HL-60/S4 (cell line): ENCODE results near the gene PRDM7.
"Not testable (repeated sequence)": the region's sequence is repeated elsewhere in the genome, so short reads cannot be mapped to it uniquely, and the experiment has no call there.

Experiments used
- in situ Hi-C: fragments of 300-500 bp; cut with MboI; formaldehyde crosslinking; loops from 2 replicates; pipeline ENCODE4 v1.14.3; 2022; ENCODE audit warnings: low sequenced_read_pairs

PRDM7 gene

DNA sequence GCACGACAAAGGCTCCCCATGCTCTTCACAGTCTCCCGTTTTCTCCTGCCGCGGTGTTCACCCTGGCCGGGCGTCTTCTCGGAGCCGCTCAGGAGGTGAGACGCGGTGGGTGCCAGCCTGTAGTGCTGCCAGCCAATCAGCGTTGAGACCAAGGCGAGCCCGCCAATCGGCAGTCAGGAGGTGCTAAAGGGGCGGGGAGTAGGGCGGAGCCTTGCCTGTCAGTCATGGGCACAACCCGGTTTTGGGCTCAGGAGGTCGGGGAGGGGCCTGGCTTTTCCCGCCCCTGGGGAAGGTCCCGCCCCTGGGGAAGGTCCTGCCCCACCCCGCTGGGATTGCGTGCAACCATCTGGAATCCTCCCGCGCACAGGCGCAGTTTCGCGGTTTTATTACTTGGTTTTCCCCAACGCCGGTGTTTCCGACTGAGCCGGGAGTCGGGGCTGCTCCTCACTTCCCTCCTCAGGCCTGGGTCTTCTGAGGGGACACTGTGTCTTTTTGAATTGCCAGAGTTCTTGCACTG lies at the start of gene PRDM7:
Gene PRDM7, minus strand, starts transcription at position 92 of the 517 bp plus-strand sequence. CDS start 1,421 bp downstream, outside the sequence.
- in situ Hi-C loops = no loop called here

DNA sequence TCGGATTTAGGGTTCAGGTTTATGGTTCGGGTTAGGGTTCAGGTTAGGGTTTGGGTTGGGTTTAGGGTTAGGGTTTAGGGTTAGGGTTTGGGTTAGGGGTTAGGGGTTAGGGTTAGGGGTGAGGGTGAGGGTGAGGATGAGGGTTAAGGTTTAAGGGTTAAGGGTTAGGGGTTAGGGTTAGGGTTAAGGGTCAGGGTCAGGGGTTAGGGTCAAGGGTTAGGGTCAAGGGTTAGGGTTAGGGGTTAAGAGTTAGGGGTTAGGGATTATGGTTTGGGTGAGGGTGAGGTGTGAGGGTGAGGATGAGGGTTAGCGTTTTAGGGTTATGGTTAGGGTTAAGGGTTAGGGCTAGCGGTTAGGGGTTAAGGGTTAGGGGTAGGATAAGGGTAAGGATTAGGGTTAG lies 44.7 kb upstream of the PRDM7 start:
- in situ Hi-C loops = not testable (repeated sequence)

DNA sequence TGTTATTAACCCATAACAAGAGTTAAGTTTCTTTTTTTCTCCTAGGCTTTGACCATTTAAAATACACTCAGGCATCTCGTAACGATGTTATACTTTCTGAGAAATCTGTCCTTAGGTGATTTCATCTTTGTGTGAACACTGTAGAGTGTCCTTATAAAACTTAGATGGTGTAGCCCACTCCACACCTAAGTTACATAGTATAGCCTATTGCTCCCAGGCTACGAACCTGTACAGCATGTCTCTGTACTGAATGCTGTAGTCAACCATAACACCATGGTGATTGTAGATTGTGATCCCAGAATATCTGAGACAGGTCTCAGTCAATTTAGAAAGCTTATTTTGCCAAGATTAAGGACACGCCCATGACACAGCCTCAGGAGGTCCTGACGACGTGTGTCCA lies 30.5 kb upstream of the PRDM7 start:
- in situ Hi-C loops = not testable (repeated sequence)

DNA sequence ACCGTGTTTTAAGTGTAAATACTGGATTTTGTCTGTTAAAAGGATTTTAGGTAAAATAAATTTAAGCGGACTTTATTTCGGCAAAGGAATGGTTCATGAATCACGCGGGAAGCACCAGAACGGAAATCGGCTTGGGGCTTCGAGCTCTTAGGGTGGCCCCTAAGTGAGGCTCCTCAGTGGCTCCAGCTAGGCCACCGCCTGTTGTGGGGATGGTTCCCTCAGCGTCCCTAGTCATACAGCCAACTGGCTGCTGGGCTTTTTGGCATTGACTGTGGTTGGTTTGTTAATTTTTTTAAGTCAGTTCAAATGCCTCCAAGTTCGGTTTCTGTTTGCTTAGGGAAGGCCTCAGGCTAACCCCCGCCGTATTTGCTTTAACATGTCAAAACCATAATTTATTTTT lies 29.9 kb upstream of the PRDM7 start:
- in situ Hi-C loops = not testable (repeated sequence)

DNA sequence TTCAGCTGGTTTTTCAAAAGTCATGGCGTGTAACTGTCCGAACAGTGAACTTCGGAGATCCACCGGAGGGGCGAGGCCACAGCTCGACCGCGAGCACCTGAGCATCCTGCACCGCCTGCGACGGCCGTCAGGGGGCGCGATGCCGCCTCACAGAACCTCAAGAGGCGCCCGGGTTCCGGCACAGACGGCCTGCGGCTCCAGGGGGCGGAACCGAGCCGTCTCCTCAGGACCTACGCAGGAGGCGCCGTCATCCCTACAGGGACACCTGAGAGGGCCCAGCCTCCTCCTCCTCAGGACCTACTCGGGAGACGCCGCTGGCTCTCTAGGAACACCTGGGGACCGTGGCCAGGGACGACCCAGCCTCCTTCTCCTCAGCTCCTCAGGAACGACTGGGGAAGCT lies 29.1 kb upstream of the PRDM7 start:
- in situ Hi-C loops = not testable (repeated sequence)

DNA sequence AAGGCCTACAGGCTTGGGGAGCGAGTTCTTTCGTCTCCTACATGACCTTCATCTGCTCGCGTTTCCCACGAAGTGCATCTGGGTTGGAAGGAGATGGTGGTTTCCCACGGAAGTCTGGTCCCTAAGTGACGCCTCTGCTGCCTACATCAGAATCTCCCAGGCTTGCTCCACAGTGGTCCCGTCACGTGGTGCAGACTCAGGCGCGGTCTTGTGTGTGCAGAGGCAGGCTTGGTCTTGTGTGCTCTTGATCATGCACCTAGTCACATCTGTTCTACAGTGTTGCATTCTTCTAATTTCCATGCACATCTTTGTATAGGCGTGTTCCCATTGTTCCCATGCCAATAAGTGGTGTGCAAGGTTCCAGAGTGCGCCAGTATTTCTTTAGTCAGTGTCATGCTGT lies 27.6 kb upstream of the PRDM7 start:
- in situ Hi-C loops = not testable (repeated sequence)

DNA sequence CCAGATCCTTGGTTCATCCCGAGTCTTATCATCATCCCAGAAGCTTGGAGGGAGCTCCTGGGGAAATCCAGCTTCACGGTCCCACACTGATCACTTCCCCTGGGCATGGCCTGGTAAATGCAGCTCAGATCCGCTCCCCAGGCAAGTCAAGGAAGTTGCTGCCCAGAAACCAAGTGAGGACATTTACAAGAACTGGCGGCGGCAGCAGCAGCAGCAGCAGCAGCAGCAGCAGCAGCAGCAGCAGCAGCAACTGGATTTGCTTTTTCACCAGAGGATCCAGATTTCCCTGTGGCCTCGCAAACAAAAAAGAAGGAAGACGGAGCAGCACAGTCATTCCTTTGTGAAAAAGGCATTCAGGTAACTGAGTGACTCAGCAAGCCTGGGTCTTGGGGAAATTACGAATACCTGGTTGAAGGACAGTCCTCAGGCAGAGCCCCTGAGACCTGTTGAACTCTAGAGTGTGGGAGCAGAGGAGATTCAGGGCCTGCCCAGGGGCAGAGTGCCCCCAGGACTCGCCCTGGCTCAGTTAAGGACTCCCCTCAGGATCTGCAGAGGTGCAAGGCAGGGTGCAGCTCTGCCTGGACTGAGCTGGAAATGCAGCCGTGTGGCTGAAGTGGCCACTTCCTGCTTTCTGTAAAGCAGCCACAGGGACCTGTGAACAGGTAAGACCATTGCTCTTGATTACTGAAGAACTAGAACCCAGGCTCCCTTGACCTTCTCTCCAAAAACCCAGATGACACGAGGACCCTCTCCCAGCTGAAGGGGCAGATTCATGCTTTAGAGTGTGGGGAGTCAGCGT lies 25.2 kb upstream of the PRDM7 start:
- in situ Hi-C loops = not testable (repeated sequence)

DNA sequence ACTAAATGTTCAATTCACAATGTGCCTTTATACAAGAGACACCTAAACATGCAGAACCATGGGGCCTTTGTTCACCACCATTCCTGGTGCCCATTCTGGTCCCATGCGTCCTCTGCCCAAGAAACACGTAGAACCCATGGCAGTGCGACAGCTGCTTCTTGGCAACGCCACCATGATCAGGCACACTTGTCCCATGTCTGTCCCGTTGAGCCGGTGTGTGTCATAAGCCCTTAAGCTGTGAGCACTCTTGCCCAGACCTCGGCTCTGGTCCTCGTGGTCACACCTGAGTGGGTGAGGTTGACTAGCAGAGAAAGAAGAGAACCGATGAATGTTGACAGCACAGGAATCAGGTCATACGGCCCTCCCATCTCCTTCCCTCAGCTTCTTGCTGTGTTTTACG lies 24.2 kb upstream of the PRDM7 start:
- in situ Hi-C loops = not testable (repeated sequence)

DNA sequence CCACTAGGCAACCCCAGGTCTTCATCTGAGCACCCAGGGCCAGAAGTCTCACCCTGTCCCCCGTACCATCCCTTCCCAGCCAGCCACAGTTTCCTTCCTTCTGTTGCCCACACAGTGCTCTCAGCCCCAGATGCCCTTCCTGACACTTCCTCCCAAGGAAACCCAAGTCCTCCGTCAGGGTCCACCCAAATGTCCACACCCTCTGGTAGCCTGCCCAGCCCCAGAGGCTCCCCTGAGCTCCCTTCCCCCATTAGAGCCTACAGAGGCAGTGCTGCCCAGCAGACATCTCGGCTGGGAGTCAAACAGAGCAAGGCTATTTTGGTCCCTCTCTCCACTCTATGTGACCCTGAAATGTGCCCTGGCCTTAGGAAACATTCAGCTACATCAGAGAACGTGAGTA lies 23.7 kb upstream of the PRDM7 start:
- in situ Hi-C loops = not testable (repeated sequence)

DNA sequence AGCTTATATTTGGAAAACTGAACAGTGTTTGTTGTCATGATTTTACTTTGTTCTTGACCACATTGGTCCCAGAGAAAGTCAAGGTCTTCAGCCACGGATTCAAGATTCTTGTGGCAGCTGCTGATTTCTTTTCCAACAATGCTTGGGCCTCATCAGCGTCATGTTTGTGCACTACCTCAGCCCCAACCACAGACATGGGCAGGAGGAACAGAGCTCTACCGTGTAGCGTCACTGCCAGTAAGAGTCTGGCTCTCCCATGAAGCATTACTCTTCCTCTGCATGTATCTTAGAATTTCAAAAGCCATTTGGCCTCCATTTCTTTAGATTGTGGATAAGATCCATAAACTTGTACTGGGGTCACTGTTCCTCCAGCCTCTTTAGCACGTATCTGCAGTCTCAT lies 23.1 kb upstream of the PRDM7 start:
- in situ Hi-C loops = not testable (repeated sequence)

DNA sequence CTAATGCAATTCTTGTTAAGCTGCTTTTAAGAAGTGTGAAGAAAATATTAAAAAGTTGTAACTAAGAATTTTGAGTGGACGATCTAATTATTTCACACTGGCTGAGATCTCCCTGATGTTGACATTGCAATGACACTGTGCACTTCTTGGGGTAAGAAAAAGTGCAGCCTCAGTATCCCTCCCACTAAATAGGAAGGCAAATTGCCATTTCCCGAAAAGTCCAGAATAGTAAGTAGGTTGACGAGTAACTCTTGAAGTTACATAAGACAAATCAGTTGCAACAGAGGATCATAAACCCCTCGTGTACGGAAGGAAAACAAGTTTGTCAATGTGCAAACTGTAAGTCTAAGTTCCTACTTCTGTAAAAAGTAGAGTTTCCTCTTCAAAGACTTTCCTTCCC lies 21.8 kb upstream of the PRDM7 start:
- in situ Hi-C loops = not testable (repeated sequence)

DNA sequence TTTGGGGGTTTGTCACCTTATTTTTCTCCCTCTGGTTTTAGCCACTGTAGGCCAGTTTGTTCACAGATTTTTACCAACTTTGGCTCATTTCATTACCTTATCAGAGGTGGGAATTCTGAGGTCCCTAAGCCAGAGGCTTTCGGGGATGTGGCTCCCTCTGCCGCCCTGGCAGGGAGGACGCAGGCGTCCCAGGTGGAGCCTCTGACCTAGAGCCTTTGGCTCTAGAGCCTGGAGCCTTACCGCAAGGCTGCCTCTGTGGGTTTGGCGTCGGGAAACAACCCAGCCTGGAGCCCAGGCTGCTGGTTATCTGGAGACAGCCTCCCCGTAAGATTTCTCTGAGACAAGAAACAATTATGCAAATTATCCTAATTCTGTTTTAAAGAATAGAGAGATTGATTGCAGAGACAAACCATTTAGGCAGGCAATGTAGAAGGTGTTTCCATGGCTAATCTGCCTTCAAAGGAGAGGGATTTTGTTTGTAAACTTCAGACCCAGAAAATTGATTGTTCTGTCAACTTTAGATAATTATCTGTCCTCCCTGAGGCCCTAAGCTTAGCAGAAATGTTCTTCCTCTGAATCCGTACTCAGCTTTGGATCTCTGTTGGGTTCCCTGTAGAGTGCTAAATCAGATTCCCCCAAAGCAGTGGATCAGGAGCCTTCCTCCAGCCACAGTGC lies 20.0 kb upstream of the PRDM7 start:
- in situ Hi-C loops = not testable (repeated sequence)

DNA sequence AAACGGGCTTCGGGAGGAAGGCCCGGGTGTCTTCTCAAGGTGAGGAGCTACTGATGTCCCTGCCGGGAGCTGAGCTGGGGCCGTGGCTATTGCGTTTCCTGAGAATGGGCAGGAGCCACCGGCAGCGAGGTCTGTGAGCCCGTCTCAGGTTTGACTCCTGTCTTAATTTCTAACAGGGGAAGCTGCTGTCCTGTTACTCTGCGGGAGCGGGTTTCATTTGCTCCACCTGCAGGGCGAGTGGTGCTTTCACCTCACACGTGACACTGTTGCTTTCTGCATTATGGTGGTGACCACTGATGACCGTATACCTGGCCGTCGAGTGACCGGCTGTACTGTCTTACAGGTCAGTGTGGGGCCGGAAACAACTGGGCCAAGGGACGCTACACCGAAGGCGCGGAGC lies 17.7 kb upstream of the PRDM7 start:
- in situ Hi-C loops = not testable (repeated sequence)

DNA sequence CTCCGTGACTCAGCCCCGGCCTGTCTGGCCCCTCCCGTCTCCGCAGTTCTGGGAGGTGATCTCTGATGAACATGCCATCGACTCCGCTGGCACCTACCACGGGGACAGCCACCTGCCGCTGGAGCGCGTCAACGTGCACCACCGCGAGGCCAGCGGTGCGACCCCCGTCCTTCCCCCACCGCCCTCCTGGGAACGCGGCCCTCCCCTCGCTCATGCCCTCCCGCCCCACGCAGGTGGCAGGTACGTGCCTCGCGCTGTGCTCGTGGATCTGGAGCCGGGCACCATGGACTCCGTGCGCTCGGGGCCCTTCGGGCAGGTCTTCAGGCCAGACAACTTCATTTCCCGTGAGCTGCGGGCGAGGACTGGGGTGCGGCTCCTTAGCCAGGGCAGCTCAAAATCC lies 17.2 kb upstream of the PRDM7 start:
- in situ Hi-C loops = not testable (repeated sequence)

DNA sequence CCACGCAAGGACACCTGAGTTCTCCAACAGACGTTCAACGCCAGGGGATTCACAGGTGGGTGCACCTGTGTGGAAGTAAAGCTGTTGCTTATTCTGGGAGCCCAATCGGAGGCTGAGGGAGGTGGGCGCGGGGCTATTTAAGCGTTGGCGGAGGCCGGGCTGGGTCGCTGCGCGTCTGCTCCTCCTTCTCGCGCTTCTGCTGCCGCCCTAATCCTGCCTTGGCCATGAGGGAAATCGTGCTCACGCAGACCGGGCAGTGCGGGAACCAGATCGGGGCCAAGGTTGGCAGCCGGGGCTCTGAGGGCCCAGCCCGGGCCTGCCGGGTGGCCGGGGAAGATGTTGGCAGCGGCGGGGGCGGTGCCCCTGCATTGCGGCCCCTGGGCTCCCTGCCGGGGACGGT lies 16.7 kb upstream of the PRDM7 start:
- in situ Hi-C loops = not testable (repeated sequence)

DNA sequence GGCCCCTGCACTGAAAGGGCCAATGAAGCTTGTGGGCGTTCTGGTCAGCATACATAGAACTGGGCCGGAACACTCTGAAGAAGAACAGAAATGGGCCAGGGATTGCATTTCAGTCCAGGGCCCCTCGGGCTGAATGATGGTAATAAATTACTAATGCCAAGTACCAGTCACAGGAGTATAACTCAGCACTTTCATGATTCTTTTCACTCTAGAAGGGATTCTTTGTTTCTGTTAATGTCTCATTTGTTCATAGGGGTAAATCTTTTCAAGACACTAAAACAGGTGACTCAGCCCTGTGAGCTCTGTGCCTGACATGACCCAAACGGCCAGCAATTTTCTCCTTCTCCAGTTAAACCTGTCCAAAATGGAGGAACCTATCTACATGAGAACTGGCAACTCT lies 15.7 kb upstream of the PRDM7 start:
- in situ Hi-C loops = not testable (repeated sequence)

DNA sequence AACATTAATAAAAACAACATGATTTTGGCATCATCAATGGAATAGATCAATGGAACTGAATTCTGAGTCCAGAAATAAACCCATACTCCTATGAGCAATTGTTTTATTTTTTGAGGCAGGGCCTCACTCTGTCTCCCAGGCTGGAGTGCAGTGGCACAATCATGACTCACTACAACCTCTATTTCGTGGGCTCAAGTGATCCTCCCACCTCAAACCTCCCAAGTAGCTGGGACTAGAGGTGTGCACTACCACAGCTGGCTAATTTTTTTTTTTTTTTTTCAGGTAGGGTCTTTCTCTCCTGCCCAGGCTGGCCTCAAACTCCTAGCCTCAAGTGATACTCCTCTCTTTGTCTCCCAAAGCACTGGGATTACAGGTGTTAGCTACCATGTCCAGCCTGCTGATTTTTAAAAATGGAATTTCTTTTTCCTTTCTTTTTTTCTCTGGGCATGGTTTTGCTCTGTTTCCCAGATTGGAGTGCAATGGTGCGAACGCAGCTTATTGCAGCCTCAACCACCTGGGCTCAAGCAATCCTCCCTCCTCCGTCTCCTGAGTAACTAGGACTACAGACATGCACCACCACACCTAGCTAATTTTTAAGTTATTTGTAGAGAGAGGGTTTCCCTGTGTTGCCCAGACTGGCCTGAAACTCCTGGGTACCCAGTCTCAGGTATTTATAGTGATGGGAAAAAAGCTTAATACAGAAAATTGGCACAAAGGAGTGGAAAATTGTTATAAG lies 7.3 kb upstream of the PRDM7 start:
- in situ Hi-C loops = no loop called here

DNA sequence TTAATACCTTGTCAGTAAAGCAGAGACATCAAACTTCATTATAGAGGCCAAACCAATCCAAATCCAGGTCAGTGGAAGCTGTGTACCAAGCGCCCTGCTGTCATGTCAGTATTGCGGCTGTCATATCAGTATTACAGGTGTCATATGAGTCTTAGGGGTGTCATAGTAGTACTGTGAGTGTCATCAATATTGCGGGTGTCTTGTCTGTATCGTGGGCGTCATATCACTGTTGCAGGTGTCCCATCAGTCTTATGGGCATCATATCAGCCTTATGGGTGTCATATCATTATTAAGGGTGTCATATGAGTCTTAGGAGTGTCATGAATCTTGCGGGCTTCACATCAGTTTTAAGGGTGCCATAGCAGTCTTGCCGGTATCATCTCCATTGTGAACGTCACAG lies 6.0 kb upstream of the PRDM7 start:
- in situ Hi-C loops = no loop called here

DNA sequence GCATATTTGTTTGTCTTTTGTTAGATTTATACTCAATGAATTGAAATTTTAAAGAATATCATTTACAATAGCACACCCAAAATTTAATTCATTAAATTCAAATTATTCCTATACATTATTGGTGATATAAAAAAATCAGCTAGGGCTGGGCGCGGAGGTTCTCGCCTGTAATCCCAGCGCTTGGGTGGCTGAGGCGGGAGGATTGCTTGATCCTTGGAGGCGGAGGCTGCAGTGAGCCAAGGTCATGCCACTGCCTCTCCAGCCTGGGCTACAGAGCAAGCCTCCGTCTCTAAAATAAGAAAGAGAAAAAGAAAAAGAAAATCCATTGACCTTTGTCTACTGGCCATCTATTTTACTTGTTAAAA lies 4.5 kb upstream of the PRDM7 start:
- in situ Hi-C loops = no loop called here

DNA sequence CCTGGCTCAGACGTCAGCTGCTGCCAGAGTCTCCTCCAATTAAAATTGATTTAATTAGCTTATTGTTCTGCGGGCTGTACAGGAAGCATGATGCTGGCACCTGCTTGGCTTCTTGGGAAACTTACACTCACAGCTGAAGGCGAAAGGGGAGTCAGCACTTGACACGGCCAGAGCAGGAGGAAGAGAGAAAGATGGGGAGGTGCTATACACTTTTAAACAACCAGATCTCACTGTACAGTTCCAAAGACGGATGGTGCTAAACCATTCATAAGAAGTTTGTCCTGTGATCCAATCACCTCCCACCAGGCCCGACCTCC lies 1.4 kb upstream of the PRDM7 start:
- in situ Hi-C loops = no loop called here

DNA sequence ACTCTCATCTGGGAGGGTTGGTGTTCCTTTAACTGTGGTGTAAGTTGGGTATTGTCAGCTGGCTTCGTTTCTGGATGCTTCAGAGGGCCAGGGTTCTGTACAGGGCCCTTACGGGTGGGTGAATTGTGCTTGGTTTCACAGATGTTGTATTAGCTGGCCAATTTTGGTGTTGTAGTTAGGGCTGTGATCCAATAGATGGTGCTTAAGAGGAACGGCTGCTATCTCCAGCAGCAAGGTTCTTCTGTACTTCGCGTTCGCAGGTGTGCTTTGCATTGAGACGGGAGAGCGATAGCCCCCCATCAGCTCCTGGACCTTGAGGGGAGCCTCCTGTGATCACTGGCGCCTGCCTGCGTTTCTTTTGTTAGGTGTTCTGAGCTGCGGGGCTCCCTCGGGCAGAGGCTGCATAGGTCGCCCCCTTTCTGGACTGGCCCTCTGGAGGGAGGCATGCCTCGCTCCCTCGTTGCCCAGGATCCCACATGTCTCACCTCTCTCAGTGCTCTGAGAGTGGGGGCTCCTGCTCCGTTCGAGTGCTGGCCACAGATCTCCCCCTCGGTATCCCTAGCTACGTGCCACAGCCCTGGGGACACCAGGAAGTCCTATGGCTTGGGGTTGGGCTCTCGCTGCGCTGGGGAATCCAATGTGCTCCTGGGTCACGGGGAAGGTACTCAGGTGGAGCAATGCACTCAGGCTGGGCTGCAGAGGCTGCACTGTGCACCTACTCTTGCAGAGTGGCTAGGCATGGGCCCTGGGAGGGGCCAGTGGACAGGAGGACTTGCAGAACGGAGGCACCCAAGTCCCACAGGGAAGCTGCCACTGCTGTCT lies 837 bp upstream of the PRDM7 start:
- in situ Hi-C loops = no loop called here
